Neural cell (in vitro differentiated cells): ENCODE data around the gene SCLY. TPM values are rescaled to one million over a fixed set of nuclear protein-coding genes. Genes with fewer than 3 reads are reported as not detected.

ENCODE experiments used
- H2AFZ ChIP-seq: fragments of 200-600, 300-800 bp; sonication (generic), shearing (Covaris generic); 2 replicates; pipeline ENCODE4 v1.6.0; 2014; ENCODE audit warnings: low read depth, mild to moderate bottlenecking, antibody characterized with exemption, low read length, moderate library complexity
- H3F3A ChIP-seq: fragments of 200-600 bp; shearing (Covaris generic); 2 replicates; pipeline ENCODE4 v1.6.1; 2016; ENCODE audit warnings: mild to moderate bottlenecking, moderate library complexity, mixed read lengths, antibody characterized with exemption, low read length; ENCODE audit not compliant: insufficient read depth, poor library complexity, severe bottlenecking
- H3K27ac ChIP-seq: fragments of 200-600, 300-800 bp; sonication (generic), shearing (Covaris generic); 2 replicates; pipeline ENCODE4 v1.5.1; 2014; ENCODE audit warnings: mild to moderate bottlenecking, low read length, moderate library complexity
- H3K27me3 ChIP-seq: fragments of 300-800, 200-600 bp; sonication (generic), shearing (Covaris generic); 2 replicates; pipeline ENCODE4 v1.6.0; 2014; ENCODE audit warnings: mild to moderate bottlenecking, low read depth, low read length, moderate library complexity; ENCODE audit not compliant: insufficient read depth
- H3K36me3 ChIP-seq: fragments of 300-800, 200-600 bp; sonication (generic), shearing (Covaris generic); 2 replicates; pipeline ENCODE4 v1.5.1; 2014; ENCODE audit warnings: mild to moderate bottlenecking, antibody characterized with exemption, low read length, moderate library complexity; ENCODE audit not compliant: insufficient read depth
- H3K4me2 ChIP-seq: fragments of 300-800, 200-600 bp; sonication (generic), shearing (Covaris generic); 2 replicates; pipeline ENCODE4 v1.6.0; 2014; ENCODE audit warnings: mild to moderate bottlenecking, low read length
- H3K4me3 ChIP-seq: fragments of 300-800, 200-600 bp; sonication (generic), shearing (Covaris generic); 2 replicates; pipeline ENCODE4 v1.5.1; 2014; ENCODE audit warnings: mild to moderate bottlenecking, low read length, moderate library complexity
- H3K79me2 ChIP-seq: fragments of 200-600 bp; shearing (Covaris generic); replicated peaks from 2 replicates; pipeline ENCODE4 v1.6.0; 2014; ENCODE audit warnings: mild to moderate bottlenecking, low read length, moderate library complexity; ENCODE audit not compliant: insufficient read depth
- H3K9ac ChIP-seq: fragments of 300-800, 200-600 bp; sonication (generic), shearing (Covaris generic); 2 replicates; pipeline ENCODE4 v1.6.1; 2016; ENCODE audit warnings: mild to moderate bottlenecking, low read length, mixed read lengths
- H3K9me2 ChIP-seq: fragments of 200-600 bp; shearing (Covaris generic); 2 replicates; pipeline ENCODE4 v1.6.1; 2016; ENCODE audit warnings: mild to moderate bottlenecking, low read length, mixed read lengths; ENCODE audit not compliant: insufficient read depth
- H3K9me3 ChIP-seq: fragments of 200-600, 300-800 bp; sonication (generic), shearing (Covaris generic); 2 replicates; pipeline ENCODE4 v1.6.1; 2016; ENCODE audit warnings: mild to moderate bottlenecking, mixed run types, low read length, moderate library complexity, mixed read lengths
- H4K20me1 ChIP-seq: fragments of 200-600 bp; shearing (Covaris generic); 2 replicates; pipeline ENCODE4 v1.6.1; 2016; ENCODE audit warnings: mild to moderate bottlenecking, mixed run types; ENCODE audit not compliant: insufficient read depth
- EP300 ChIP-seq: fragments of 450-650 bp; conservative IDR thresholded peaks from 2 replicates; pipeline ENCODE4 v1.6.1; 2014; ENCODE audit warnings: antibody characterized with exemption, mild to moderate bottlenecking, moderate library complexity; ENCODE audit not compliant: poor library complexity, severe bottlenecking
- EZH2 ChIP-seq: fragments of 200-600, 300-800 bp; shearing (Covaris generic), sonication (generic); IDR thresholded peaks from 2 replicates; pipeline ENCODE4 v1.6.1; 2014; ENCODE audit warnings: antibody characterized with exemption, low read length, borderline replicate concordance, mild to moderate bottlenecking; ENCODE audit not compliant: insufficient read depth, poor library complexity, severe bottlenecking
- MXI1 ChIP-seq: fragments of 450-650 bp; conservative IDR thresholded peaks from 2 replicates; pipeline ENCODE4 v1.6.1; 2014; ENCODE audit warnings: antibody characterized with exemption, mild to moderate bottlenecking; ENCODE audit not compliant: poor library complexity, severe bottlenecking
- POLR2AphosphoS5 ChIP-seq: IDR thresholded peaks from 2 replicates; pipeline ENCODE4 v1.6.1; 2012
- RAD21 ChIP-seq: fragments of 450-650 bp; conservative IDR thresholded peaks from 2 replicates; pipeline ENCODE4 v1.6.1; 2014; ENCODE audit warnings: antibody characterized with exemption, mild to moderate bottlenecking, moderate library complexity
- SMC3 ChIP-seq: fragments of 450-650 bp; conservative IDR thresholded peaks from 2 replicates; pipeline ENCODE4 v1.6.1; 2014; ENCODE audit warnings: antibody characterized with exemption, mild to moderate bottlenecking, moderate library complexity; ENCODE audit not compliant: poor library complexity
- TAF1 ChIP-seq: IDR thresholded peaks from 2 replicates; pipeline ENCODE4 v1.6.1; 2012; ENCODE audit warnings: low read depth
- polyA plus RNA-seq: library from polyadenylated mRNA; depleted of rRNA; stranded (reverse); fragments of >200 nt; gene quantifications from 2 replicates; pipeline ENCODE4 v1.2.3, GENCODE V29; 2014
- TF ChIP-seq, protein P1 (sequence below): fragments of 450-650 bp; IDR thresholded peaks from 2 replicates; pipeline ENCODE4 v1.5.1; 2014; ENCODE audit warnings: antibody characterized with exemption, mild to moderate bottlenecking, moderate library complexity; ENCODE audit not compliant: poor library complexity, severe bottlenecking
- TF ChIP-seq, protein P2 (sequence below): IDR thresholded peaks from 2 replicates; pipeline ENCODE4 v1.6.1; 2012; ENCODE audit warnings: borderline replicate concordance

Gene SCLY
- polyA plus RNA-seq, 1 donor from 2014 or later, result 15.9 TPM

DNA sequence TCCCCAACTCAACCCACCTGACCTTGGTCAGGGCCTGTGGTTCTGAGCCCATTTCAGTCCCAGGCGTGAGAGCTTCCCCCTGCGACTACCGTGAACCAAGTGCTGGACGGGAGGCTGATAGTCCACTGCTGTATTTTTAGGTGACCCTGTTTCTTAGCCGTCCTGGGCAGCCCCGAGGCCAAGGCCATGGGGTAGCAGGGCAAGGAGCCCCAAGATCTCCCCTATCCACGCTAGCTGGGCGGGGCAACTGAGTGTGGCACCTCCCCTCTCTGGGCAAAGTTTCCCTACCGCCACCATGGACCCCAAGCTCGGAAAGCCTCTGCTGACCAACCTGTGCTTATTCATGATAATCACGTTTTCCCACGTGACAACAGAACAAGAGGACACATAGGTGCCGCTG lies 77.1 kb downstream of the SCLY start:
- Histone ChIP-seq H3K9me3 (no peaks in the 10 kb centered on the region), H3K9me2 (no peaks in the 10 kb centered on the region), H3K9ac (no peak overlapping the region), H3K4me3 (no peak overlapping the region), H3K36me3 (no peaks in the 10 kb centered on the region), H3K79me2 (no peaks in the 10 kb centered on the region), H3K27ac (no peak overlapping the region), H4K20me1 (no peaks in the 10 kb centered on the region), H2AFZ (no peak overlapping the region), H3K27me3 (no peaks in the 10 kb centered on the region), H3K4me2 (no peak overlapping the region), H3F3A (no peaks in the 10 kb centered on the region)
- TF ChIP-seq EZH2 (no peak), SMC3 (no peak), TAF1 (no peak), MXI1 (no peak), RAD21 (no peak), EP300 (no peak), POLR2AphosphoS5 (no peak)
- TF ChIP-seq, protein P1, sequence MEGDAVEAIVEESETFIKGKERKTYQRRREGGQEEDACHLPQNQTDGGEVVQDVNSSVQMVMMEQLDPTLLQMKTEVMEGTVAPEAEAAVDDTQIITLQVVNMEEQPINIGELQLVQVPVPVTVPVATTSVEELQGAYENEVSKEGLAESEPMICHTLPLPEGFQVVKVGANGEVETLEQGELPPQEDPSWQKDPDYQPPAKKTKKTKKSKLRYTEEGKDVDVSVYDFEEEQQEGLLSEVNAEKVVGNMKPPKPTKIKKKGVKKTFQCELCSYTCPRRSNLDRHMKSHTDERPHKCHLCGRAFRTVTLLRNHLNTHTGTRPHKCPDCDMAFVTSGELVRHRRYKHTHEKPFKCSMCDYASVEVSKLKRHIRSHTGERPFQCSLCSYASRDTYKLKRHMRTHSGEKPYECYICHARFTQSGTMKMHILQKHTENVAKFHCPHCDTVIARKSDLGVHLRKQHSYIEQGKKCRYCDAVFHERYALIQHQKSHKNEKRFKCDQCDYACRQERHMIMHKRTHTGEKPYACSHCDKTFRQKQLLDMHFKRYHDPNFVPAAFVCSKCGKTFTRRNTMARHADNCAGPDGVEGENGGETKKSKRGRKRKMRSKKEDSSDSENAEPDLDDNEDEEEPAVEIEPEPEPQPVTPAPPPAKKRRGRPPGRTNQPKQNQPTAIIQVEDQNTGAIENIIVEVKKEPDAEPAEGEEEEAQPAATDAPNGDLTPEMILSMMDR, result no peak
- TF ChIP-seq, protein P2, sequence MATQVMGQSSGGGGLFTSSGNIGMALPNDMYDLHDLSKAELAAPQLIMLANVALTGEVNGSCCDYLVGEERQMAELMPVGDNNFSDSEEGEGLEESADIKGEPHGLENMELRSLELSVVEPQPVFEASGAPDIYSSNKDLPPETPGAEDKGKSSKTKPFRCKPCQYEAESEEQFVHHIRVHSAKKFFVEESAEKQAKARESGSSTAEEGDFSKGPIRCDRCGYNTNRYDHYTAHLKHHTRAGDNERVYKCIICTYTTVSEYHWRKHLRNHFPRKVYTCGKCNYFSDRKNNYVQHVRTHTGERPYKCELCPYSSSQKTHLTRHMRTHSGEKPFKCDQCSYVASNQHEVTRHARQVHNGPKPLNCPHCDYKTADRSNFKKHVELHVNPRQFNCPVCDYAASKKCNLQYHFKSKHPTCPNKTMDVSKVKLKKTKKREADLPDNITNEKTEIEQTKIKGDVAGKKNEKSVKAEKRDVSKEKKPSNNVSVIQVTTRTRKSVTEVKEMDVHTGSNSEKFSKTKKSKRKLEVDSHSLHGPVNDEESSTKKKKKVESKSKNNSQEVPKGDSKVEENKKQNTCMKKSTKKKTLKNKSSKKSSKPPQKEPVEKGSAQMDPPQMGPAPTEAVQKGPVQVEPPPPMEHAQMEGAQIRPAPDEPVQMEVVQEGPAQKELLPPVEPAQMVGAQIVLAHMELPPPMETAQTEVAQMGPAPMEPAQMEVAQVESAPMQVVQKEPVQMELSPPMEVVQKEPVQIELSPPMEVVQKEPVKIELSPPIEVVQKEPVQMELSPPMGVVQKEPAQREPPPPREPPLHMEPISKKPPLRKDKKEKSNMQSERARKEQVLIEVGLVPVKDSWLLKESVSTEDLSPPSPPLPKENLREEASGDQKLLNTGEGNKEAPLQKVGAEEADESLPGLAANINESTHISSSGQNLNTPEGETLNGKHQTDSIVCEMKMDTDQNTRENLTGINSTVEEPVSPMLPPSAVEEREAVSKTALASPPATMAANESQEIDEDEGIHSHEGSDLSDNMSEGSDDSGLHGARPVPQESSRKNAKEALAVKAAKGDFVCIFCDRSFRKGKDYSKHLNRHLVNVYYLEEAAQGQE, result no peak

DNA sequence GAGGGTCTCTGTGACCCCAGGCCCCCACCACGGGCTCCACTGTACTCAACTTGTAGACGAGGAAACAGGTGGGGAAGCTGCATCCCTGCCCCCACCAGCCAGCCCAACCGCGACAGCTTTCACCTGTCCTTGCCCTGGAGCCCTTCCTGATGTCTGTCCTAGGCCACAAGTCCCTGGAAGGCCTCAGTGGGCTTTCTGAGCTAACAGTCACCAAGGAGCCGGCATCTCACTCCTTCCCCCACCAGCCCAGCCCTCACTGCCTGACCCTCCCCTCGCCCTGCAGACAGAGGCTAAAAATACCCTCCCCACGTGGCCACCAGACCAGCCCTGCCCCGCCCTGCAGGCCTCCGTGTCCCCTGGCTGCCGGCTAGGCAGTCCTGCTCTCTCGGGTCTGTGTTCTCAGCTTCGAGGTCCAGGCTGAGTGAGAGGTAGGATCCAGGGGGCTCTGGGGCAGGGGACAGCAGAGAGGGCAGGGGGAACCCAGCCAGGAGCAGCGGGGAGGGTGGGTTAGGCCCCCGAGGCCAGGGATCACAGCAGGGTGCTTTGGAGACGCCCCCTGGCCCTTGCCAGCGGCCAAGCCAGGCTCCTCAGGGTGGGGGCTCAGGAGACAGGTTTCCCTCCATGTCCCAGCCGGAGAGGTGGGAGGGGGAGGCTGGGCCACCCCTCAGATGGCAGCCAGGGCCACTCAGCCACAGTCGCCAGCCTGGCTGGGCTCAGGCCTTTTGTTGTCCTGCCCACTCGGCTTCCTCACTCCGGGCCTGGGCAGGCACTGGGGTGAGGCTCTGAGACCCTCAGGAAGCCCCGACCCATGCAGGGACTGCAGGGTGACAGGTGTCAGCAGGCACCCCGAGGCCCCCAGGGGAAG lies 77.8 kb downstream of the SCLY start, which contains the start of gene KLHL30:
TSS of gene KLHL30 (plus strand) at position 338 of the 865 bp plus-strand sequence. CDS start 2,087 bp downstream, outside the sequence.
- no peak within 1 kb of the TSS for H2AFZ ChIP-seq
- no peak within 1 kb of the TSS for H3K4me3 ChIP-seq

More for the DNA sequence above, 77.8 kb downstream of the SCLY start, which contains the start of gene KLHL30:
- H3K27me3 ChIP-seq, result no peaks in the 10 kb centered on the region
- H3K4me2 ChIP-seq, result no peak within 1 kb of the TSS
- no peaks in the 10 kb centered on the region for H3K79me2 ChIP-seq
- TF ChIP-seq MXI1, result no peak
- TF ChIP-seq, protein P2, result no peak
- TF ChIP-seq POLR2AphosphoS5, result no peak
- no peak for TF ChIP-seq EP300
- TF ChIP-seq, protein P1, result no peak
- no peak for TF ChIP-seq EZH2
- TF ChIP-seq TAF1, result no peak
- H3F3A ChIP-seq, result no peaks in the 10 kb centered on the region
- no peaks in the 10 kb centered on the region for H3K36me3 ChIP-seq
- H3K9ac ChIP-seq, result no peak within 1 kb of the TSS
- no peaks in the 10 kb centered on the region for H4K20me1 ChIP-seq
- no peaks in the 10 kb centered on the region for H3K9me3 ChIP-seq
- no peaks in the 10 kb centered on the region for H3K9me2 ChIP-seq
- H3K27ac ChIP-seq, result no peak within 1 kb of the TSS
